ENCODE data around the gene TBC1D2B.
A peak's percentile ranks its signal among the peaks of the same experiment; 100 is the strongest.

TBC1D2B gene

GRCh38 chr15:78077053-78077870 lies at the start of gene TBC1D2B:
Gene TBC1D2B, minus strand, starts transcription at chr15:78077711. Its CDS starts 59 bp downstream, at chr15:78077652.
- peak; percentile 78 for DNase-seq

GRCh38 chr15:78125267-78125666 lies 47.8 kb upstream of the TBC1D2B start:
- no peak for DNase-seq

- no peak for DNase-seq
These were observed 43.0 kb upstream of the TBC1D2B start for GRCh38 chr15:78120523-78120922.

GRCh38 chr15:78112551-78112950 lies 35.0 kb upstream of the TBC1D2B start:
- no peak for DNase-seq

- no peak for DNase-seq
These were observed 34.3 kb upstream of the TBC1D2B start for GRCh38 chr15:78111788-78112187.

- DNase-seq = no peak
These were observed 33.5 kb upstream of the TBC1D2B start for GRCh38 chr15:78110916-78111475.

GRCh38 chr15:78110096-78110495 lies 32.6 kb upstream of the TBC1D2B start:
- no peak for DNase-seq

GRCh38 chr15:78109156-78109555 lies 31.6 kb upstream of the TBC1D2B start:
- no peak for DNase-seq

GRCh38 chr15:78108300-78109084 lies 31.0 kb upstream of the TBC1D2B start:
- DNase-seq = peak; percentile 91

- no peak for DNase-seq
These were observed 30.0 kb upstream of the TBC1D2B start for GRCh38 chr15:78107471-78107870.

- DNase-seq = peak; percentile 46
These were observed 28.1 kb upstream of the TBC1D2B start for GRCh38 chr15:78105476-78106241.

GRCh38 chr15:78104566-78105475 lies 27.3 kb upstream of the TBC1D2B start:
- peak; percentile 43 for DNase-seq

- DNase-seq = no peak
These were observed 26.6 kb upstream of the TBC1D2B start for GRCh38 chr15:78104119-78104479.

GRCh38 chr15:78103406-78104118 lies 26.1 kb upstream of the TBC1D2B start:
- DNase-seq = peak; percentile 91

GRCh38 chr15:78102741-78103140 lies 25.2 kb upstream of the TBC1D2B start:
- no peak for DNase-seq

- no peak for DNase-seq
These were observed 24.7 kb upstream of the TBC1D2B start for GRCh38 chr15:78102211-78102610.

GRCh38 chr15:78101423-78102105 lies 24.1 kb upstream of the TBC1D2B start:
- no peak for DNase-seq

GRCh38 chr15:78100886-78101285 lies 23.4 kb upstream of the TBC1D2B start:
- no peak for DNase-seq

GRCh38 chr15:78098131-78098755 lies 20.7 kb upstream of the TBC1D2B start:
- DNase-seq = no peak

- DNase-seq = no peak
These were observed 20.2 kb upstream of the TBC1D2B start for GRCh38 chr15:78097667-78098066.
